ENCODE measurements around the gene YY1.
A peak's percentile ranks its signal among the peaks of the same experiment; 100 is the strongest.

The YY1 gene

GRCh38 chr14:100239840-100240667, 1.1 kb downstream of the YY1 start (continued):
- TF ChIP-seq KLF1 (tag by site-specific recombination; IDR thresholded peaks at IDR 0.05) (peak; percentile 55; the same call in 1 of the 2 replicates), ZNF341 (tag by site-specific recombination; IDR thresholded peaks at IDR 0.05; ENCODE audit: low read depth) (no peak), GLI4 (tag by site-specific recombination; IDR thresholded peaks at IDR 0.05) (no peak)
- TF ChIP-seq, protein P1, sequence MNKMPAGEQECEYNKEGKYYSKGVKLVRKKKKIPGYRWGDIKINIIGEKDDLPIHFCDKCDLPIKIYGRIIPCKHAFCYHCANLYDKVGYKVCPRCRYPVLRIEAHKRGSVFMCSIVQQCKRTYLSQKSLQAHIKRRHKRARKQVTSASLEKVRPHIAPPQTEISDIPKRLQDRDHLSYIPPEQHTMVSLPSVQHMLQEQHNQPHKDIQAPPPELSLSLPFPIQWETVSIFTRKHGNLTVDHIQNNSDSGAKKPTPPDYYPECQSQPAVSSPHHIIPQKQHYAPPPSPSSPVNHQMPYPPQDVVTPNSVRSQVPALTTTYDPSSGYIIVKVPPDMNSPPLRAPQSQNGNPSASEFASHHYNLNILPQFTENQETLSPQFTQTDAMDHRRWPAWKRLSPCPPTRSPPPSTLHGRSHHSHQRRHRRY (tag by site-specific recombination; IDR thresholded peaks at IDR 0.05) = no peak

DNA sequence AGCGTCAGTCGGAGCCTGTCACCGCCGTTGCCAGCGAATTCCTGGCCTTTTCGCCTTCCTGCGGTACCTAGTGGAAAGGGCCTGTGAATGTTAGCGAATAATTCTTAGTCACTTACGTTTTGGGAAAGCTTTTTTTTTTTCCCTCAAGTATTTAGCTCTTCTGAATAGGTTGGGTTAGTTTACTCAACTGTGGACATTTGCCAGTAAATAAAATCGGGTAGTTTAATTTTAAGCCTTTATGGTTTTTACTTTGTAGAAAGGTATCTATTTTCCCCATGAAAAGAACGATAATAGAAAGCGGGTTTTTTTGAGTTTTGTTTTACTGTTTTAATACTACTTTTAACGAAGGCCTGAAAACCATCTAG, 1.7 kb downstream of the YY1 start:
- H3K9me3 ChIP-seq (ENCODE audit: control insufficient read depth, insufficient read depth, low read depth, low read length) = no peaks in the 10 kb centered on the region
- POLR2A ChIA-PET = interaction anchor here (1.4 kb wide), 1 partner anchor 26 kb away, joined by 3 read pairs; no protein-coding TSS in a partner anchor
- CTCF ChIA-PET = interaction anchor here (0.6 to 2.0 kb wide), 16 partner anchors 9 to 494 kb away, joined by 3 to 10 read pairs (median 3); no protein-coding TSS in a partner anchor
- peak overlapping the region; percentile 100 for H3K4me3 ChIP-seq (ENCODE audit: low read depth, low read length)
- peak overlapping the region; percentile 98 for H3K27ac ChIP-seq (ENCODE audit: extremely low read depth, low read depth, low read length)
- H3K36me3 ChIP-seq (ENCODE audit: control insufficient read depth in 2 of 2, insufficient read depth in 1 of 2, low read length in 2 of 2) = peaks cover 8 to 22% of the 10 kb centered on the region in 2 experiments; a peak in 2 of 3 replicates
- peaks cover 10% of the 10 kb centered on the region; the same call in 1 of the 2 replicates for H3K4me1 ChIP-seq (ENCODE audit: control insufficient read depth, insufficient read depth, low read length)
- TF ChIP-seq ATF2 (tag by site-specific recombination; IDR thresholded peaks at IDR 0.05; ENCODE audit: low read depth) (no peak), KLF8 (tag by site-specific recombination; IDR thresholded peaks at IDR 0.05) (0 out of 2 replicates have a peak, but pooled peaks have one; percentile 28), ZNF302 (tag by site-specific recombination; IDR thresholded peaks at IDR 0.05; ENCODE audit: low read depth) (no peak), ZBTB1 (tag by site-specific recombination; IDR thresholded peaks at IDR 0.05) (no peak), ZNF830 (tag by site-specific recombination; IDR thresholded peaks at IDR 0.05; ENCODE audit: low read depth) (no peak), CTCF (tag by site-specific recombination; IDR thresholded peaks at IDR 0.05) (no peak), ZNF324 (tag by site-specific recombination; IDR thresholded peaks at IDR 0.05) (no peak), GLI2 (tag by site-specific recombination; IDR thresholded peaks at IDR 0.05; ENCODE audit: borderline replicate concordance, low read depth) (no peak), ZNF596 (tag by site-specific recombination; IDR thresholded peaks at IDR 0.05) (no peak), ZNF660 (tag by site-specific recombination; IDR thresholded peaks at IDR 0.05) (no peak; the same call in 1 of the 2 replicates), TCF7L2 (IDR thresholded peaks at IDR 0.05; ENCODE audit: borderline replicate concordance, low read depth, low read length) (no peak), ZNF146 (tag by site-specific recombination; IDR thresholded peaks at IDR 0.05) (no peak), ZNF214 (tag by site-specific recombination; IDR thresholded peaks at IDR 0.05; ENCODE audit: borderline replicate concordance) (no peak), ZNF221 (tag by site-specific recombination; IDR thresholded peaks at IDR 0.05; ENCODE audit: borderline replicate concordance) (no peak), SP3 (tag by site-specific recombination; IDR thresholded peaks at IDR 0.05) (peak; percentile 20; the same call in 1 of the 2 replicates), ZSCAN30 (tag by site-specific recombination; IDR thresholded peaks at IDR 0.05) (no peak), ZNF707 (tag by site-specific recombination; IDR thresholded peaks at IDR 0.05) (no peak)
- TF ChIP-seq, protein P2, sequence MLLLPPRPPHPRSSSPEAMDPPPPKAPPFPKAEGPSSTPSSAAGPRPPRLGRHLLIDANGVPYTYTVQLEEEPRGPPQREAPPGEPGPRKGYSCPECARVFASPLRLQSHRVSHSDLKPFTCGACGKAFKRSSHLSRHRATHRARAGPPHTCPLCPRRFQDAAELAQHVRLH (tag by site-specific recombination; IDR thresholded peaks at IDR 0.05) = no peak
- TF ChIP-seq, protein P3, sequence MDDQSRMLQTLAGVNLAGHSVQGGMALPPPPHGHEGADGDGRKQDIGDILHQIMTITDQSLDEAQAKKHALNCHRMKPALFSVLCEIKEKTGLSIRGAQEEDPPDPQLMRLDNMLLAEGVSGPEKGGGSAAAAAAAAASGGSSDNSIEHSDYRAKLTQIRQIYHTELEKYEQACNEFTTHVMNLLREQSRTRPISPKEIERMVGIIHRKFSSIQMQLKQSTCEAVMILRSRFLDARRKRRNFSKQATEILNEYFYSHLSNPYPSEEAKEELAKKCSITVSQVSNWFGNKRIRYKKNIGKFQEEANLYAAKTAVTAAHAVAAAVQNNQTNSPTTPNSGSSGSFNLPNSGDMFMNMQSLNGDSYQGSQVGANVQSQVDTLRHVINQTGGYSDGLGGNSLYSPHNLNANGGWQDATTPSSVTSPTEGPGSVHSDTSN (CRISPR knock-in tag; IDR thresholded peaks at IDR 0.05) = no peak
- TF ChIP-seq, protein P4, sequence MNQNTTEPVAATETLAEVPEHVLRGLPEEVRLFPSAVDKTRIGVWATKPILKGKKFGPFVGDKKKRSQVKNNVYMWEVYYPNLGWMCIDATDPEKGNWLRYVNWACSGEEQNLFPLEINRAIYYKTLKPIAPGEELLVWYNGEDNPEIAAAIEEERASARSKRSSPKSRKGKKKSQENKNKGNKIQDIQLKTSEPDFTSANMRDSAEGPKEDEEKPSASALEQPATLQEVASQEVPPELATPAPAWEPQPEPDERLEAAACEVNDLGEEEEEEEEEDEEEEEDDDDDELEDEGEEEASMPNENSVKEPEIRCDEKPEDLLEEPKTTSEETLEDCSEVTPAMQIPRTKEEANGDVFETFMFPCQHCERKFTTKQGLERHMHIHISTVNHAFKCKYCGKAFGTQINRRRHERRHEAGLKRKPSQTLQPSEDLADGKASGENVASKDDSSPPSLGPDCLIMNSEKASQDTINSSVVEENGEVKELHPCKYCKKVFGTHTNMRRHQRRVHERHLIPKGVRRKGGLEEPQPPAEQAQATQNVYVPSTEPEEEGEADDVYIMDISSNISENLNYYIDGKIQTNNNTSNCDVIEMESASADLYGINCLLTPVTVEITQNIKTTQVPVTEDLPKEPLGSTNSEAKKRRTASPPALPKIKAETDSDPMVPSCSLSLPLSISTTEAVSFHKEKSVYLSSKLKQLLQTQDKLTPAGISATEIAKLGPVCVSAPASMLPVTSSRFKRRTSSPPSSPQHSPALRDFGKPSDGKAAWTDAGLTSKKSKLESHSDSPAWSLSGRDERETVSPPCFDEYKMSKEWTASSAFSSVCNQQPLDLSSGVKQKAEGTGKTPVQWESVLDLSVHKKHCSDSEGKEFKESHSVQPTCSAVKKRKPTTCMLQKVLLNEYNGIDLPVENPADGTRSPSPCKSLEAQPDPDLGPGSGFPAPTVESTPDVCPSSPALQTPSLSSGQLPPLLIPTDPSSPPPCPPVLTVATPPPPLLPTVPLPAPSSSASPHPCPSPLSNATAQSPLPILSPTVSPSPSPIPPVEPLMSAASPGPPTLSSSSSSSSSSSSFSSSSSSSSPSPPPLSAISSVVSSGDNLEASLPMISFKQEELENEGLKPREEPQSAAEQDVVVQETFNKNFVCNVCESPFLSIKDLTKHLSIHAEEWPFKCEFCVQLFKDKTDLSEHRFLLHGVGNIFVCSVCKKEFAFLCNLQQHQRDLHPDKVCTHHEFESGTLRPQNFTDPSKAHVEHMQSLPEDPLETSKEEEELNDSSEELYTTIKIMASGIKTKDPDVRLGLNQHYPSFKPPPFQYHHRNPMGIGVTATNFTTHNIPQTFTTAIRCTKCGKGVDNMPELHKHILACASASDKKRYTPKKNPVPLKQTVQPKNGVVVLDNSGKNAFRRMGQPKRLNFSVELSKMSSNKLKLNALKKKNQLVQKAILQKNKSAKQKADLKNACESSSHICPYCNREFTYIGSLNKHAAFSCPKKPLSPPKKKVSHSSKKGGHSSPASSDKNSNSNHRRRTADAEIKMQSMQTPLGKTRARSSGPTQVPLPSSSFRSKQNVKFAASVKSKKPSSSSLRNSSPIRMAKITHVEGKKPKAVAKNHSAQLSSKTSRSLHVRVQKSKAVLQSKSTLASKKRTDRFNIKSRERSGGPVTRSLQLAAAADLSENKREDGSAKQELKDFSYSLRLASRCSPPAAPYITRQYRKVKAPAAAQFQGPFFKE (tag by site-specific recombination; IDR thresholded peaks at IDR 0.05; ENCODE audit: borderline replicate concordance) = no peak

Data from HEK293 (cell line).